Karpas-422 (cell line): ENCODE measurements around the gene TXNIP. TPM values are rescaled to one million over a fixed set of nuclear protein-coding genes. Genes with fewer than 3 reads are reported as not detected.
A peak's percentile ranks its signal among the peaks of the same experiment; 100 is the strongest.

ENCODE experiments used
- DNase-seq: peaks from one replicate; pipeline ENCODE4 v3.0.0-alpha.2; 2015
- H2AFZ ChIP-seq: fragments of 200-600 bp; sonication (generic); 2 replicates; pipeline ENCODE4 v1.6.1; 2014; ENCODE audit warnings: antibody characterized with exemption, low read length, mixed read lengths
- H3K27ac ChIP-seq: fragments of 200-600 bp; sonication (generic); 2 replicates; pipeline ENCODE4 v1.5.1; 2014; ENCODE audit warnings: mild to moderate bottlenecking, low read length, moderate library complexity
- H3K27me3 ChIP-seq: fragments of 200-600 bp; sonication (generic); 2 replicates; pipeline ENCODE4 v1.6.1; 2014; ENCODE audit warnings: low read length, mixed read lengths
- H3K36me3 ChIP-seq: fragments of 200-600 bp; sonication (generic); 2 replicates; pipeline ENCODE4 v1.6.1; 2014; ENCODE audit warnings: low read length, mixed read lengths; ENCODE audit not compliant: insufficient read depth
- H3K4me1 ChIP-seq: fragments of 200-600 bp; sonication (generic); 2 replicates; pipeline ENCODE4 v1.6.1; 2014; ENCODE audit warnings: mild to moderate bottlenecking, low read length, mixed read lengths
- H3K4me2 ChIP-seq: fragments of 200-600 bp; sonication (generic); 2 replicates; pipeline ENCODE4 v1.6.1; 2014; ENCODE audit warnings: low read length, low read depth, mild to moderate bottlenecking; ENCODE audit not compliant: poor library complexity, severe bottlenecking
- H3K4me3 ChIP-seq: fragments of 200-600 bp; sonication (generic); 2 replicates; pipeline ENCODE4 v1.5.1; 2014; ENCODE audit warnings: mild to moderate bottlenecking, antibody characterized with exemption, low read length, mixed read lengths
- H3K79me2 ChIP-seq: fragments of 200-600 bp; sonication (generic); 2 replicates; pipeline ENCODE4 v1.6.1; 2014; ENCODE audit warnings: mild to moderate bottlenecking, low read length, mixed read lengths
- H3K9ac ChIP-seq: fragments of 200-600 bp; sonication (generic); 2 replicates; pipeline ENCODE4 v1.6.0; 2014; ENCODE audit warnings: low read length
- H3K9me2 ChIP-seq: fragments of 200-600 bp; sonication (generic), shearing (Covaris generic); replicated peaks from 2 replicates; pipeline ENCODE4 v1.6.0; 2014; ENCODE audit warnings: mild to moderate bottlenecking, low read length, moderate library complexity; ENCODE audit not compliant: insufficient read depth
- H3K9me3 ChIP-seq: fragments of 300-700, 200-600 bp; sonication (generic); 2 replicates; pipeline ENCODE4 v1.6.1; 2014; ENCODE audit warnings: low read length, mixed read lengths
- H4K20me1 ChIP-seq: fragments of 200-600 bp; sonication (generic); 2 replicates; pipeline ENCODE4 v1.6.1; 2014; ENCODE audit warnings: mild to moderate bottlenecking, antibody characterized with exemption, low read length, low read depth; ENCODE audit not compliant: insufficient read depth
- total RNA-seq: library from RNA; depleted of rRNA; stranded (reverse); fragments of >200 nt; shearing (Covaris generic); gene quantifications from 2 replicates; pipeline ENCODE4 v1.2.3, GENCODE V29; 2014; ENCODE audit warnings: low replicate concordance; rRNA removed

The TXNIP gene, protein sequence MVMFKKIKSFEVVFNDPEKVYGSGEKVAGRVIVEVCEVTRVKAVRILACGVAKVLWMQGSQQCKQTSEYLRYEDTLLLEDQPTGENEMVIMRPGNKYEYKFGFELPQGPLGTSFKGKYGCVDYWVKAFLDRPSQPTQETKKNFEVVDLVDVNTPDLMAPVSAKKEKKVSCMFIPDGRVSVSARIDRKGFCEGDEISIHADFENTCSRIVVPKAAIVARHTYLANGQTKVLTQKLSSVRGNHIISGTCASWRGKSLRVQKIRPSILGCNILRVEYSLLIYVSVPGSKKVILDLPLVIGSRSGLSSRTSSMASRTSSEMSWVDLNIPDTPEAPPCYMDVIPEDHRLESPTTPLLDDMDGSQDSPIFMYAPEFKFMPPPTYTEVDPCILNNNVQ
- total RNA-seq, result 130 and 269 TPM in 2 replicates

DNA sequence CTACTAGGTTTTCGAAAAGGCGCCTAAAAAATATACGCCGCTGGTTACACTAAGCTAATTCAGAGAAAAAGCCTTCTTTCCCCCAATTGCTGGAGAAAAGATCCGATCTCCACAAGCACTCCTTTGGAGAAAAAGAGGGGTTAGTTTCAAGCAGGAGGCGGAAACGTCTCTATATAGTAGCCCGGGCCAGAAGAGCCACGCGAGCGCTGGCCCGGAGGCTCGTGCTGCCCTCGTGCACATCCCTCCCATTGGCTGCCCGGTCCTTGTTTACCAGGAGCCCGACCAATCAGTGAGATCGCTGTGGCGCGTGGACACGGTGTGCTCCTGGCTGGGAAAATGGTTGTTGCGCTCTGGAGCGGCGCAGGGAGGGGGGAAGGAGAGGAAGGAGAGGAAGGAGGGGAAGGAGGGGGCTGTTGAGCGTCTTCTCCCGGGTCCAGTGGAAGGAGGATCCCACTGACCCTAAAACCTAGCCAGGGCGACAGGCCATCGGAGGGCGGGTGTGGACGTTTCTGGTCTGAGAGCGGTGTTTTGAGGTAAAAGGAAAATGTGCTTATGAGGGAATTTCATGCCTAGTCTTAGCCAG is at the start of gene TXNIP:
TSS of gene TXNIP (minus strand) at position 147 of the 583 bp plus-strand sequence. CDS start 313 bp downstream, outside the sequence.
- H3K4me2 ChIP-seq, result peak within 1 kb of the TSS; percentile 86
- peaks cover 33% of the 10 kb centered on the region for H4K20me1 ChIP-seq
- no peaks in the 10 kb centered on the region for H3K9me2 ChIP-seq
- H3K4me1 ChIP-seq, result peaks cover 42% of the 10 kb centered on the region
- H2AFZ ChIP-seq, result peak within 1 kb of the TSS; percentile 68
- H3K27ac ChIP-seq, result peak within 1 kb of the TSS; percentile 94
- peaks cover 34% of the 10 kb centered on the region for H3K36me3 ChIP-seq
- no peaks in the 10 kb centered on the region for H3K9me3 ChIP-seq
- H3K4me3 ChIP-seq, result peak within 1 kb of the TSS; percentile 81
- H3K9ac ChIP-seq, result peak within 1 kb of the TSS; percentile 91
- H3K79me2 ChIP-seq, result peaks cover 14% of the 10 kb centered on the region
- no peaks in the 10 kb centered on the region for H3K27me3 ChIP-seq
- DNase-seq, result peak; percentile 98

DNA sequence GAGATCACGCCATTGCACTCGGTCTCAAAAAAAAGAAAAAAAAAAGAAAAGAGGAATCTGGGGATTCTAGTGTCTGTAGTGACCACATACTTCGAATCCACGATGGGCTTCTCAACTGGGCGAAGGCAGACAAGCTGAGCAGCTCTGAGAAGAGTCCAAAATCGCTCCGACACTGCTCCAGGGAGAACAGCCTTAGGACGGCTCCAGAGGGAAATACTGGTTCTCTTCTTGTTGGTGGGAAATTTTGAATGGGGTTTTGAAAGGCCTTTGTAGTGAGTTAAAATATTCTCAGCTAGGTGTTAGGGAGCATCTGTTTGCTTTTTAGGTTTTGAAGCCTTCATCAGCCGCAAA is 43.4 kb upstream of the TXNIP start:
- Histone ChIP-seq H3K9me2 (no peaks in the 10 kb centered on the region), H3K4me2 (no peak overlapping the region), H3K9me3 (no peaks in the 10 kb centered on the region), H3K4me3 (no peak overlapping the region), H3K4me1 (peaks cover 24% of the 10 kb centered on the region), H4K20me1 (no peaks in the 10 kb centered on the region), H3K9ac (no peak overlapping the region), H3K27ac (no peak overlapping the region), H3K36me3 (no peaks in the 10 kb centered on the region), H3K79me2 (no peaks in the 10 kb centered on the region), H2AFZ (no peak overlapping the region), H3K27me3 (no peaks in the 10 kb centered on the region)
- DNase-seq, result no peak

DNA sequence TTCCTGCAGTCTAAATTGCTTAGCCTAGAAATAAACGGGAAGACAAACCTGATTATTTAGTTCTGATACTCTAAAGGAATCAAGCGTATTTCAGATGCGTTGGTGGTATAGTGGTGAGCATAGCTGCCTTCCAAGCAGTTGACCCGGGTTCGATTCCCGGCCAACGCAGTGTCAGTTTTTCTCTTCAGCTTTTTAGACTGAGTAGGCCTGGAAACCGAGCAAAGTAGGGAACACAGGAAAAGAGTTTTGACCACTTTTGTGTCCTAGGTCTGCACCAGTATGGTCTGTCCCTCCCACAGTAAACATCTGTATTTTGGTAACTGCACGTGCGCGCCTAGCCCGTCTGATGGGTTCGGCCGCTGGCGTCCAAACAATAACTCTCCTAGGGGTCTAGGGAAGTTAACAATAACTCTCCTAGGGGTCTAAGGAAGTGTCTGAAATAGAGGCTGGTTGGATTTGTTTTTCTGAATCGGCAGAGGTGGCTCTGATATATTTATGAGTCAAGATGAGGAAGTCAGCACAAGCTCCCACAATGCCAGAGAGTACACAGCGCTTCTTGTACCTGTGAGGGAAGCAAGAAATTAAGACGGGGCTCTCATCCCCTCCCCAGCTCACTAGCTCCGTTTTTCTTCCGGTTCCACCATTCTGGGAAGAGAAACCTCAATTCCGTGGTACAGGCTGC is 40.7 kb upstream of the TXNIP start:
- DNase-seq, result peak; percentile 95
- peak overlapping the region; percentile 96 for H2AFZ ChIP-seq
- H3K4me1 ChIP-seq, result peaks cover 29% of the 10 kb centered on the region
- peak overlapping the region; percentile 81 for H3K27ac ChIP-seq
- no peaks in the 10 kb centered on the region for H4K20me1 ChIP-seq
- no peaks in the 10 kb centered on the region for H3K36me3 ChIP-seq
- H3K9me3 ChIP-seq, result no peaks in the 10 kb centered on the region
- no peaks in the 10 kb centered on the region for H3K27me3 ChIP-seq
- no peaks in the 10 kb centered on the region for H3K79me2 ChIP-seq
- H3K9ac ChIP-seq, result peak overlapping the region; percentile 78
- H3K9me2 ChIP-seq, result no peaks in the 10 kb centered on the region
- H3K4me2 ChIP-seq, result peak overlapping the region; percentile 95
- H3K4me3 ChIP-seq, result peak overlapping the region; percentile 82

DNA sequence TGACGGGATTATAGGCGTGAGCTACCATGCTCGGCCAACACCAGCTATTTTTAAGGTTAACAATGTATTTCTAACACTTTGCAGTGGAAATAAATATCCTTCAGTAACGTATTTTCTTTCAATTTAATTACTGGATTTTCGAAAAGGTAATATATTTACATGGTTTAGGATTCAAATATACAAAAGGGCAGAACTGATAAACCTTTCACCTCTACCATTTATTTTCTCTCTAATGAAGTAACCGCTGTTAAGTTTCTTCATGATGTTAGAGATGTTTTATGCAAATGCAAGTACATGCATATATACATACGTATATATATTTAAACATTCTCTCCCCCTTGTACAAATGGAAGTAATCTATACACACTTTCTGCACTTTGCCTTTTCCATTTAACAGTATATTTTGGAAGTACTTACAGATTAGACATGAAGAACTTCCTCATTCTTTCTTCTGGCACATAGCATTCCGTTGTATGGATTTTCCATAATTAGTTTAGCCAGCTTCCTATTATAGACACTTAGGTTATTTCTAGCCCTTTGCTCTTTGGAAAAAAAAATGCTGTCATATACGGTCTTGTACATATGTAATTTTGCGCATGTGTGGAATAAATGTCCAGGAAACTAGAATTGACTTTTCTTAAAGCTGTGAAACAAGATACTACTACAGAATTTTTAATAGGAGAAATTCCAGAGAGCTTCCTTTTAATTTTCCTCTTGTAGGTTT is 40.0 kb upstream of the TXNIP start:
- H3K9ac ChIP-seq, result peak overlapping the region; percentile 41
- H3K9me3 ChIP-seq, result no peaks in the 10 kb centered on the region
- peaks cover 29% of the 10 kb centered on the region for H3K4me1 ChIP-seq
- H3K36me3 ChIP-seq, result no peaks in the 10 kb centered on the region
- H3K4me3 ChIP-seq, result peak overlapping the region; percentile 82
- no peaks in the 10 kb centered on the region for H4K20me1 ChIP-seq
- peak overlapping the region; percentile 41; the same call in 1 of the 2 replicates for H3K27ac ChIP-seq
- DNase-seq, result peak; percentile 70
- H2AFZ ChIP-seq, result 0 out of 2 replicates have a peak overlapping the region, but pooled peaks have one; percentile 19
- peak overlapping the region; percentile 95 for H3K4me2 ChIP-seq
- no peaks in the 10 kb centered on the region for H3K27me3 ChIP-seq
- no peaks in the 10 kb centered on the region for H3K79me2 ChIP-seq
- H3K9me2 ChIP-seq, result no peaks in the 10 kb centered on the region

DNA sequence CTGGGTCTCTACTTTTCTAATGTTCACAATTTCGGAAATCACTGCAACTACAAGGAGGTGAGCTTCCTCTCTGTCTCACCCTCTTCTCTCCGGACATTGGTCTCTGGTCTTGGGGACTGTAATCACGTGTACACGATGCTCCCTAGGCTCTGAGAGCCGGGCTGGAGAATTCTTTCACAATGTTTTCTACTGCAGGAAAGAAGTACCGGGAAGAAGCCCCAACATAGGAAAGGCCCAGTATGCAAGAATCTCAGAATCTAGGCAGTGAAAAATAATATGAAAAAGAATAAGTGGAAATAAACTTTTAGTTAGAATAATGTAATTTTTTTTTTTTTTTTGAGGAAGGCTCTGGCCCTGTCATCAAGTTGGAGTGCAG is 38.7 kb upstream of the TXNIP start:
- Histone ChIP-seq H3K9me3 (no peaks in the 10 kb centered on the region), H3K4me3 (peak overlapping the region; percentile 42), H4K20me1 (no peaks in the 10 kb centered on the region), H2AFZ (peak overlapping the region; percentile 77), H3K27me3 (no peaks in the 10 kb centered on the region), H3K36me3 (no peaks in the 10 kb centered on the region), H3K4me2 (peak overlapping the region; percentile 95), H3K4me1 (peaks cover 29% of the 10 kb centered on the region), H3K27ac (no peak overlapping the region), H3K9me2 (no peaks in the 10 kb centered on the region), H3K9ac (peak overlapping the region; percentile 58), H3K79me2 (no peaks in the 10 kb centered on the region)
- DNase-seq, result peak; percentile 62

DNA sequence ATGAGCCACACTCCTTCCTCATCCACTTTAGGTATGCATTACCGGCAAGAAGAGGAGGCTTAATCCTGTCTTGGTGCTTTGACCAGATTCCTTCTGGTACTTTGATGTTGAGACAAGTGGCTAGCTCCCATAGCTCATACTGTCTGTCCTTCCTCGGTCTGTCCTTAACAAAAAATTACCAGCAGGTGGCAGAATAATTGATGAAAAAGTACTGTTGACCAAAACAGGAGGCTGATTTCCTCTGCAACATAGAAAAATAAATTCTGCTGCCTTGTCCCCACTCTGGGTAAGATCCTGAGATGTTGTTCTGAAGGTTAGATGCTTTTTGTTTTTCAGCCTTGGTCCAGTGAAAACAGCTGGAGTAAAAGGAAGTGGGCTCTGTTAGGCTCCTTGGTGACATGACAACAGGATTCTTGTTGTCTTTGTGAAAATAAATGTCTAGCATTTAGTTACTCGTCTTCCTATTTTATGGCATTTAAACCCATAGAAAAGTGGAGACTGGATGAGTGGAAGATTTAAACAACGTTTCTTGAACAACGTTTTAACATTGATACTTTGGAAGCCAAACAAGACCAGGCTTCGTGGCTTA is 36.3 kb upstream of the TXNIP start:
- no peaks in the 10 kb centered on the region for H3K36me3 ChIP-seq
- no peaks in the 10 kb centered on the region for H3K9me3 ChIP-seq
- no peak overlapping the region for H3K4me2 ChIP-seq
- no peaks in the 10 kb centered on the region for H3K79me2 ChIP-seq
- no peaks in the 10 kb centered on the region for H4K20me1 ChIP-seq
- H2AFZ ChIP-seq, result no peak overlapping the region
- no peak overlapping the region for H3K27ac ChIP-seq
- no peaks in the 10 kb centered on the region for H3K27me3 ChIP-seq
- no peaks in the 10 kb centered on the region for H3K9me2 ChIP-seq
- peaks cover 22% of the 10 kb centered on the region for H3K4me1 ChIP-seq
- no peak overlapping the region for H3K4me3 ChIP-seq
- H3K9ac ChIP-seq, result no peak overlapping the region
- DNase-seq, result peak; percentile 81

DNA sequence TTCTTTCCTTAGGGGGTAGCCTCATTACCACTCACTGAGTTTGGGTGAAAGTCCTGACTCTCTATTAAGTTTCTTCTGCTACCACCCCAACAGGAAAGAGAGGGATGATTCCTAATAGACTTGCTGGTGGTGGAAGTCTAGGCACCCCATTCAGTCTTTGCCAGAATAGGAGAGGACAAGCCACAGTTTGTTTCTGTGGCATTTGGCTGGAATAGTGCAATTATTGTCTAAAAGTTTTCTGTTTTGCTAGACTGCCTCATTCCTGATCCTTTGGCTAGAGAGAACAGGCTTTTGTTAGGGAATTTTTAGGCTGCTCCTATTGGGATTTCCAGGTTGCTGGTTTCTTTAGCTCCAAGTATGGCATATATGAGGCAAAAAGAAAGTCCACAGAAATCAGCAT is 35.1 kb upstream of the TXNIP start:
- no peak overlapping the region for H3K27ac ChIP-seq

More for the DNA sequence above, 35.1 kb upstream of the TXNIP start:
- H3K9me2 ChIP-seq, result no peaks in the 10 kb centered on the region
- H3K27me3 ChIP-seq, result no peaks in the 10 kb centered on the region
- H3K79me2 ChIP-seq, result no peaks in the 10 kb centered on the region
- no peak for DNase-seq
- no peaks in the 10 kb centered on the region for H3K36me3 ChIP-seq
- H3K4me3 ChIP-seq, result no peak overlapping the region
- no peak overlapping the region for H3K9ac ChIP-seq
- H3K4me1 ChIP-seq, result peaks cover 12% of the 10 kb centered on the region
- H2AFZ ChIP-seq, result no peak overlapping the region
- no peak overlapping the region for H3K4me2 ChIP-seq
- no peaks in the 10 kb centered on the region for H4K20me1 ChIP-seq
- H3K9me3 ChIP-seq, result no peaks in the 10 kb centered on the region
